HCT116 (cell line): ENCODE measurements around the gene NECAP2.

Experiments used
- CTCF ChIP-seq, 3 experiments: fragments of 200-600 bp in 1 of 3; sonication (generic) in 1 of 3; IDR thresholded peaks in 2 of 3; conservative IDR thresholded peaks in 1 of 3; 2 replicates each; pipeline ENCODE4 v1.5.1; 2012 to 2017; ENCODE audit warnings: low read depth in 2 of 3, low read length in 2 of 3, antibody characterized with exemption in 1 of 3, borderline replicate concordance in 1 of 3, control low read depth in 1 of 3, mild to moderate bottlenecking in 1 of 3, mixed read lengths in 1 of 3, mixed run types in 1 of 3, moderate library complexity in 1 of 3; ENCODE audit not compliant: insufficient read depth in 1 of 3
- EGR1 ChIP-seq: IDR thresholded peaks from 2 replicates; pipeline ENCODE4 v1.6.1; 2012; ENCODE audit warnings: low read depth
- EZH2phosphoT487 ChIP-seq: fragments of 200-600 bp; IDR thresholded peaks from 2 replicates; pipeline ENCODE4 v1.6.1; 2018; ENCODE audit warnings: antibody characterized with exemption, borderline replicate concordance
- JUND ChIP-seq: IDR thresholded peaks from 2 replicates; pipeline ENCODE4 v1.6.1; 2012
- POLR2A ChIP-seq: IDR thresholded peaks from 2 replicates; pipeline ENCODE4 v1.7.0; 2011; ENCODE audit warnings: borderline replicate concordance; ENCODE audit not compliant: insufficient read depth, insufficient read length; ENCODE audit errors: extremely low read depth
- POLR2AphosphoS5 ChIP-seq: IDR thresholded peaks from 2 replicates; pipeline ENCODE4 v1.6.1; 2011; ENCODE audit warnings: mild to moderate bottlenecking, low read depth, low read length, moderate library complexity
- RAD21 ChIP-seq: IDR thresholded peaks from 2 replicates; pipeline ENCODE4 v1.6.1; 2012; ENCODE audit warnings: low read depth, mild to moderate bottlenecking
- SIN3A ChIP-seq: IDR thresholded peaks from 2 replicates; pipeline ENCODE4 v1.6.1; 2012; ENCODE audit warnings: low read depth
- ZNF274 ChIP-seq: fragments of 200-500 bp; sonication (Bioruptor generic); IDR thresholded peaks from 2 replicates; pipeline ENCODE4 v1.6.1; 2014; ENCODE audit warnings: mild to moderate bottlenecking, low read depth, low read length, inconsistent platforms
- TF ChIP-seq, protein P1 (sequence below): IDR thresholded peaks from 2 replicates; pipeline ENCODE4 v1.6.1; 2012

- TF ChIP-seq CTCF (IDR thresholded peaks at IDR 0.05 in 2 of 3, conservative IDR thresholded peaks at IDR 0.05 in 1 of 3; ENCODE audit: borderline replicate concordance in 1 of 3, insufficient read depth in 1 of 3, low read depth in 2 of 3, low read length in 2 of 3) = no peak
- TF ChIP-seq POLR2A = no peak
- TF ChIP-seq RAD21 = no peak
- TF ChIP-seq ZNF274 = no peak
- TF ChIP-seq EZH2phosphoT487 = no peak
- no peak for TF ChIP-seq JUND
- no peak for TF ChIP-seq POLR2AphosphoS5
- TF ChIP-seq SIN3A = no peak
- TF ChIP-seq, protein P1, sequence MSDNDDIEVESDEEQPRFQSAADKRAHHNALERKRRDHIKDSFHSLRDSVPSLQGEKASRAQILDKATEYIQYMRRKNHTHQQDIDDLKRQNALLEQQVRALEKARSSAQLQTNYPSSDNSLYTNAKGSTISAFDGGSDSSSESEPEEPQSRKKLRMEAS = no peak
- TF ChIP-seq EGR1 = no peak
Measured at GRCh38 chr1:16393570-16394521, 46.7 kb upstream of the NECAP2 start.
